Choroid plexus epithelial cell (primary cell): ENCODE results near the gene OSGEPL1.

Experiments
- DNase-seq: peaks from one replicate; pipeline ENCODE4 v3.0.0-alpha.2; 2010; ENCODE audit warnings: low read depth
- H3K4me3 ChIP-seq: 2 replicates; pipeline ENCODE4 v1.5.1; 2011; ENCODE audit warnings: low read depth, mild to moderate bottlenecking, control low read depth, low read length, moderate library complexity
- TF ChIP-seq, protein P1 (sequence below): conservative IDR thresholded peaks from 2 replicates; pipeline ENCODE4 v1.5.1; 2011; ENCODE audit warnings: low read depth, mild to moderate bottlenecking, control low read depth, inconsistent platforms, low read length, moderate library complexity

The OSGEPL1 gene

DNA sequence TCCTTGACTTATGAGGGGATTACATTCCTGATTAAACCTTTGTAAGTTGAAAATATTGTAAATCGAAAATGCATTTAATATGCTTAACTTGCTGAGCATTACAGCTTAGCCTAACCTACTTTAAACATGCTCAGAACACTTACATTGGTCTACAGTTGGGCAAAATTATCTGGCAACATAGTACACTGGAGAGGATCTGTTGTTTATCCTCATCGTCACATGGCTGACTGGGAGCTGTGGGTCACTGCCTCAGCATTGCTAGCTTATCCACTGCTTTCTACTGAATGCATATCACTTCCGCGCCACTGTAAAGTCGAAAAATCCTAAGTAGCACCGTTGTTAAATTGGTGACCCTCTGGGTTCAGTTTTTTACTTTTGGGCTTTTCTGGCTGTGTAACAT lies 35.3 kb upstream of the OSGEPL1 start:
- no peak for DNase-seq
- TF ChIP-seq, protein P1, sequence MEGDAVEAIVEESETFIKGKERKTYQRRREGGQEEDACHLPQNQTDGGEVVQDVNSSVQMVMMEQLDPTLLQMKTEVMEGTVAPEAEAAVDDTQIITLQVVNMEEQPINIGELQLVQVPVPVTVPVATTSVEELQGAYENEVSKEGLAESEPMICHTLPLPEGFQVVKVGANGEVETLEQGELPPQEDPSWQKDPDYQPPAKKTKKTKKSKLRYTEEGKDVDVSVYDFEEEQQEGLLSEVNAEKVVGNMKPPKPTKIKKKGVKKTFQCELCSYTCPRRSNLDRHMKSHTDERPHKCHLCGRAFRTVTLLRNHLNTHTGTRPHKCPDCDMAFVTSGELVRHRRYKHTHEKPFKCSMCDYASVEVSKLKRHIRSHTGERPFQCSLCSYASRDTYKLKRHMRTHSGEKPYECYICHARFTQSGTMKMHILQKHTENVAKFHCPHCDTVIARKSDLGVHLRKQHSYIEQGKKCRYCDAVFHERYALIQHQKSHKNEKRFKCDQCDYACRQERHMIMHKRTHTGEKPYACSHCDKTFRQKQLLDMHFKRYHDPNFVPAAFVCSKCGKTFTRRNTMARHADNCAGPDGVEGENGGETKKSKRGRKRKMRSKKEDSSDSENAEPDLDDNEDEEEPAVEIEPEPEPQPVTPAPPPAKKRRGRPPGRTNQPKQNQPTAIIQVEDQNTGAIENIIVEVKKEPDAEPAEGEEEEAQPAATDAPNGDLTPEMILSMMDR: no peak
- no peak overlapping the region for H3K4me3 ChIP-seq

DNA sequence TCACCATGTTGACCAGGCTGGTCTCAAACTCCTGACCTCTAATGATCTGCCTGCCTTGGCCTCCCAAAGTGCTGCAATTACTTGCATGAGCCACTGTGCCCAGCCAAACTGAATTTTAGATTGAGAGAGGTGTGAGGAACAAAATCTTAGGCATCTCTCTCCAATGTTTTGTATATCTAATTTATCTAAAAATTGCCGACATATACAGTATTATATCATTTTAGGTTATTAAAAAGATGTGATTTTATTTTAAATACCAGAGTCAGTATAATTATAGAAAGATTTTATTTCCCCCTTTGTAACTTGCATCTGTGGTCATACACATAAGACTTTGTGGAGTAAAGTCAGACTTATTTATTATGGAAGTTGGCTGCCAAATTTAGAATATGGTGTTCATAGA lies 31.7 kb upstream of the OSGEPL1 start:
- no peak overlapping the region for H3K4me3 ChIP-seq
- TF ChIP-seq, protein P1: no peak
- no peak for DNase-seq

DNA sequence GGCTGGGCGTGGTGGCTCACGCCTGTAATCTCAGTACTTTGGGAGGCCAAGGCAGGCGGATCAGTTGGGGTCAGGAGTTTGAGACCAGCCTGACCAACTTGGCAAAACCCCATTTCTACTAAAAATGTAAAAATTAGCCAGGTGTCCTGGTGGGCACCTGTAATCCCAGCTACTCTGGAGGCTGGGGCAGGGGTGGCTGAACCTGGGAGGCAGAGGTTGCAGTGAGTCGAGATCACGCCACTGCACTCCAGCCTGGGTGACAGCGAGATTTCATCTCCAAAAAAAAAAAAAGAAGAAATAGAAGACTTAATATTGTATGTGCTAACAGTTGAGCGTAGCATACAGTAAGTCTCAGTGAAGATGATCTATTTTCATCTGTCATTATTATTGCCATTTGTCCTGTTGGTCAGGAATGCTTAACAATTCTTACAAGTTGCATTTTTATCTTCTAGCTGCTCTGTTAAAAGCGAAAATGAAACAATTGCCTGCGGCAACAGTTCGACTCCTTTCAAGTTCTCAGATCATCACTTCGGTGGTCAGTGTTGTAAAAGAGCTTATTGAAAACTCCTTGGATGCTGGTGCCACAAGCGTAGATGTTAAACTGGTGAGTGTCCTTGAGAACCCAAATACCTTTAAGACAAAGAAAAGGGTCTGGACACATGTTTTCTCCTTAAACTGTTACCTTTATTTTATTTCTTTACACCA lies 28.9 kb upstream of the OSGEPL1 start:
- H3K4me3 ChIP-seq: no peak overlapping the region
- TF ChIP-seq, protein P1: no peak
- peak; percentile 10 for DNase-seq

DNA sequence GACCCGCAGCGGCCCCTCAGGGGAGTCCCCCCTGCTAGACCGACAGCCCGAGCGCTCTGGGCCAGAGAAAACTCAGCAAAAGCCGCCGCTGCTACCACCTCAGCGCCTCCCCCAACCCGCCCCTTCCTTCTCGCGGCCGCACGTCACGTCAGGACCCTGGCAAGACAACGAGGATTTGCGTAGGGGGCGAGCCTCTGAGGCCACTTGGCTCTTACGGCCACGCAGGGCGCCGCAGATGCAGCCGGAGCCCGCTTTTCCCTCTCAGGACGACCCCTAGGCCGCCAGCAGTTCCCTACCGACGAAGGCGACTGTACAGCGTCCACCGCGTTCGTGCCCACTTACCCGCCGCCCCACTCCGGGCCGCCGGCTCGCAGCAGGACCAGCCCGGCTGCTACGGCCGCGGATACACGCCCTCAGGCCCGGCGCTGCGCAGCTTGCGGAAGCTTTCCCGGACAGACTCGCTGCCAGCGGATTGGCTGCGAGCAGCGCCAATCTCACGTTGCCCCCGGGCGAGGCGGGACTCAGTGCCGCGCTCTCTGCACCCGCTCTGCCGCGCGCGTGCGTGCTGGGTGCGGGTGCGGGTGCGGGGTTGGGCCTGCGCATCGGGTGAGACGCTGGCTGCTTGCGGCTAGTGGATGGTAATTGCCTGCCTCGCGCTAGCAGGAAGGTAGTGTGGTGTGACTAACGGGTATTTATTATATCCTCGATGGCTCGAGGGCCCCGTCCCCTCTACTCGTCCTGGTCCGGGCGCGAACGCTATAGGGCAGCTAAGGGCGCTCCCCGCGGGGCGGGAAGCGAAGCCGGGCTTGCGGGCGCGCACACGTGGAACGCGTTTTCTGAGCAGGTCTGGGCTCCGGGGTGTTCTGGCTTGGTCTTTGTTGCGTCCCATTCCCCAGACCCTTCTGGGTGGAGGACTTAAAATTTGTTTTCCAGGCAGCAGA lies 21.6 kb upstream of the OSGEPL1 start, which contains the start of the genes ORMDL1 and PMS1:
Gene ORMDL1 (minus strand): TSS at position 413 of the 941 bp plus-strand sequence. CDS start 1,744 bp downstream, outside the sequence.
Gene PMS1 (plus strand): TSS at position 524 of the 941 bp plus-strand sequence. CDS start 7,360 bp downstream, outside the sequence.
- H3K4me3 ChIP-seq: peak within 1 kb of the TSS; percentile 87
- TF ChIP-seq, protein P1: no peak
- peak; percentile 98 for DNase-seq

- DNase-seq: peak; percentile 60
Measured at GRCh38 chr2:189783451-189783926, 20.9 kb upstream of the OSGEPL1 start.

GRCh38 chr2:189782221-189782671 lies 19.7 kb upstream of the OSGEPL1 start:
- H3K4me3 ChIP-seq: no peak overlapping the region
- TF ChIP-seq, protein P1: no peak
- DNase-seq: peak; percentile 23

More at GRCh38 chr2:189783451-189783926, 20.9 kb upstream of the OSGEPL1 start:
- peak overlapping the region; percentile 87 for H3K4me3 ChIP-seq
- TF ChIP-seq, protein P1: no peak
